Suprapubic skin (tissue), 4 donors: ENCODE results near the gene USP10.

Experiments used
- EP300 ChIP-seq: sonication (generic); formaldehyde crosslinking; IDR thresholded peaks from one replicate; pipeline ENCODE4 v1.6.1; 2017; ENCODE audit warnings: antibody characterized with exemption
- POLR2AphosphoS5 ChIP-seq, 3 donors: sonication (generic); formaldehyde crosslinking; IDR thresholded peaks; one replicate each; pipeline ENCODE4 v1.6.1; 2017; ENCODE audit warnings: antibody characterized with exemption in 3 of 3
- TF ChIP-seq, protein P1 (sequence below), 2 donors: fragments of 200-600 bp in 1 of 2; fragments of 450-650 bp in 1 of 2; sonication (generic) in 1 of 2; IDR thresholded peaks; one replicate each; pipeline ENCODE4 v1.5.1; 2016 to 2019; ENCODE audit warnings: antibody characterized with exemption in 2 of 2, mild to moderate bottlenecking in 1 of 2, moderate library complexity in 1 of 2

DNA sequence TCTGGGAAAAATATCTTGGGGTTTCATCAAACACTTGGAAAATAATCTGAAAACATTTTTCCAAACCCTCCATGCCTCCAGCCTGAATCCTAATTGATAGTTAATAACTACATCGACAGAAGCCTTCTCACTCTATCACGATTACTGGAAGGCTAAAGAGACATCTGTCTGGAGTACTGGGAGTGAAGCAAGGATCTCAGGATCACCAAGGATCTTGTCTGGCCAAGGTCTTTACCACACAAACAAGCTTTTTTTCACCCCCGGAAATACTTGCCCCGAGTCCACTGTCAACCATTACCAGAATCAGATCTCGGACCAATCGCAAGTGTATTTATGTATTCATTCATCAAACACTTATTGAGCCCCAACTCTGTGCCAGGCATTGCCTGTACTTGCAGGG is 91.7 kb downstream of the USP10 start:
- TF ChIP-seq EP300 (no peak), POLR2AphosphoS5 (IDR thresholded peaks at IDR 0.05) (no peak)
- TF ChIP-seq, protein P1, sequence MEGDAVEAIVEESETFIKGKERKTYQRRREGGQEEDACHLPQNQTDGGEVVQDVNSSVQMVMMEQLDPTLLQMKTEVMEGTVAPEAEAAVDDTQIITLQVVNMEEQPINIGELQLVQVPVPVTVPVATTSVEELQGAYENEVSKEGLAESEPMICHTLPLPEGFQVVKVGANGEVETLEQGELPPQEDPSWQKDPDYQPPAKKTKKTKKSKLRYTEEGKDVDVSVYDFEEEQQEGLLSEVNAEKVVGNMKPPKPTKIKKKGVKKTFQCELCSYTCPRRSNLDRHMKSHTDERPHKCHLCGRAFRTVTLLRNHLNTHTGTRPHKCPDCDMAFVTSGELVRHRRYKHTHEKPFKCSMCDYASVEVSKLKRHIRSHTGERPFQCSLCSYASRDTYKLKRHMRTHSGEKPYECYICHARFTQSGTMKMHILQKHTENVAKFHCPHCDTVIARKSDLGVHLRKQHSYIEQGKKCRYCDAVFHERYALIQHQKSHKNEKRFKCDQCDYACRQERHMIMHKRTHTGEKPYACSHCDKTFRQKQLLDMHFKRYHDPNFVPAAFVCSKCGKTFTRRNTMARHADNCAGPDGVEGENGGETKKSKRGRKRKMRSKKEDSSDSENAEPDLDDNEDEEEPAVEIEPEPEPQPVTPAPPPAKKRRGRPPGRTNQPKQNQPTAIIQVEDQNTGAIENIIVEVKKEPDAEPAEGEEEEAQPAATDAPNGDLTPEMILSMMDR (IDR thresholded peaks at IDR 0.05): no peak
